Measurements from ENCODE around the gene BRWD1.

Gene BRWD1

GRCh38 chr21:39218082-39218409, 95.4 kb downstream of the BRWD1 start:
- H3K36me3 ChIP-seq (ENCODE audit: insufficient read depth, low read length) = peaks cover 26% of the 10 kb centered on the region
- no peak overlapping the region for H3K4me3 ChIP-seq (ENCODE audit: low read length)
- no peaks in the 10 kb centered on the region for H3K9me3 ChIP-seq (replicated peaks; ENCODE audit: low read length)

GRCh38 chr21:39217356-39218081, 95.9 kb downstream of the BRWD1 start:
- Histone ChIP-seq H3K4me3 (ENCODE audit: low read length) (no peak overlapping the region), H3K9ac (ENCODE audit: low read depth, low read length) (no peak overlapping the region), H3K4me2 (ENCODE audit: low read length) (no peak overlapping the region), H3K27me3 (ENCODE audit: control insufficient read depth, insufficient read depth, low read length) (no peaks in the 10 kb centered on the region), H3K36me3 (ENCODE audit: insufficient read depth, low read length) (peaks cover 30% of the 10 kb centered on the region), H3K9me3 (replicated peaks; ENCODE audit: low read length) (no peaks in the 10 kb centered on the region), H3K4me1 (ENCODE audit: control insufficient read depth, insufficient read depth, low read length) (no peaks in the 10 kb centered on the region)

More at GRCh38 chr21:39218082-39218409, 95.4 kb downstream of the BRWD1 start:
- no peaks in the 10 kb centered on the region for H3K27me3 ChIP-seq (ENCODE audit: control insufficient read depth, insufficient read depth, low read length)
- H3K4me1 ChIP-seq (ENCODE audit: control insufficient read depth, insufficient read depth, low read length) = no peaks in the 10 kb centered on the region
- H3K9ac ChIP-seq (ENCODE audit: low read depth, low read length) = no peak overlapping the region
- H3K4me2 ChIP-seq (ENCODE audit: low read length) = no peak overlapping the region

- no peak overlapping the region for H3K4me3 ChIP-seq (ENCODE audit: low read length)
- peaks cover 36% of the 10 kb centered on the region for H3K36me3 ChIP-seq (ENCODE audit: insufficient read depth, low read length)
- H3K4me1 ChIP-seq (ENCODE audit: control insufficient read depth, insufficient read depth, low read length) = no peaks in the 10 kb centered on the region
- no peak overlapping the region for H3K9ac ChIP-seq (ENCODE audit: low read depth, low read length)
- no peak overlapping the region for H3K4me2 ChIP-seq (ENCODE audit: low read length)
- H3K27me3 ChIP-seq (ENCODE audit: control insufficient read depth, insufficient read depth, low read length) = no peaks in the 10 kb centered on the region
- H3K9me3 ChIP-seq (replicated peaks; ENCODE audit: low read length) = no peaks in the 10 kb centered on the region
Measured at GRCh38 chr21:39216290-39216689, 97.1 kb downstream of the BRWD1 start.

GRCh38 chr21:39215078-39215477, 98.4 kb downstream of the BRWD1 start:
- peaks cover 40% of the 10 kb centered on the region for H3K36me3 ChIP-seq (ENCODE audit: insufficient read depth, low read length)
- no peaks in the 10 kb centered on the region for H3K4me1 ChIP-seq (ENCODE audit: control insufficient read depth, insufficient read depth, low read length)
- no peak overlapping the region for H3K9ac ChIP-seq (ENCODE audit: low read depth, low read length)
- no peak overlapping the region for H3K4me3 ChIP-seq (ENCODE audit: low read length)
- H3K9me3 ChIP-seq (replicated peaks; ENCODE audit: low read length) = no peaks in the 10 kb centered on the region
- no peaks in the 10 kb centered on the region for H3K27me3 ChIP-seq (ENCODE audit: control insufficient read depth, insufficient read depth, low read length)
- H3K4me2 ChIP-seq (ENCODE audit: low read length) = no peak overlapping the region

GRCh38 chr21:39209334-39209688, 104.1 kb downstream of the BRWD1 start:
- Histone ChIP-seq H3K9me3 (replicated peaks; ENCODE audit: low read length) (no peaks in the 10 kb centered on the region), H3K4me1 (ENCODE audit: control insufficient read depth, insufficient read depth, low read length) (no peaks in the 10 kb centered on the region), H3K27me3 (ENCODE audit: control insufficient read depth, insufficient read depth, low read length) (no peaks in the 10 kb centered on the region), H3K36me3 (ENCODE audit: insufficient read depth, low read length) (peaks cover 44% of the 10 kb centered on the region), H3K4me2 (ENCODE audit: low read length) (no peak overlapping the region), H3K4me3 (ENCODE audit: low read length) (no peak overlapping the region), H3K9ac (ENCODE audit: low read depth, low read length) (no peak overlapping the region)

GRCh38 chr21:39208624-39209333, 104.7 kb downstream of the BRWD1 start:
- no peak overlapping the region for H3K4me2 ChIP-seq (ENCODE audit: low read length)
- H3K4me1 ChIP-seq (ENCODE audit: control insufficient read depth, insufficient read depth, low read length) = no peaks in the 10 kb centered on the region
- H3K36me3 ChIP-seq (ENCODE audit: insufficient read depth, low read length) = peaks cover 44% of the 10 kb centered on the region
- no peak overlapping the region for H3K9ac ChIP-seq (ENCODE audit: low read depth, low read length)
- no peaks in the 10 kb centered on the region for H3K27me3 ChIP-seq (ENCODE audit: control insufficient read depth, insufficient read depth, low read length)
- H3K9me3 ChIP-seq (replicated peaks; ENCODE audit: low read length) = no peaks in the 10 kb centered on the region
- H3K4me3 ChIP-seq (ENCODE audit: low read length) = no peak overlapping the region

GRCh38 chr21:39204134-39204533, 109.3 kb downstream of the BRWD1 start:
- Histone ChIP-seq H3K4me3 (ENCODE audit: low read length) (no peak overlapping the region), H3K27me3 (ENCODE audit: control insufficient read depth, insufficient read depth, low read length) (no peaks in the 10 kb centered on the region), H3K36me3 (ENCODE audit: insufficient read depth, low read length) (peaks cover 53% of the 10 kb centered on the region), H3K9me3 (replicated peaks; ENCODE audit: low read length) (no peaks in the 10 kb centered on the region), H3K9ac (ENCODE audit: low read depth, low read length) (no peak overlapping the region), H3K4me2 (ENCODE audit: low read length) (no peak overlapping the region), H3K4me1 (ENCODE audit: control insufficient read depth, insufficient read depth, low read length) (no peaks in the 10 kb centered on the region)

- H3K36me3 ChIP-seq (ENCODE audit: insufficient read depth, low read length) = peaks cover 66% of the 10 kb centered on the region
- no peak overlapping the region for H3K4me2 ChIP-seq (ENCODE audit: low read length)
- H3K9me3 ChIP-seq (replicated peaks; ENCODE audit: low read length) = no peaks in the 10 kb centered on the region
- no peaks in the 10 kb centered on the region for H3K27me3 ChIP-seq (ENCODE audit: control insufficient read depth, insufficient read depth, low read length)
- H3K4me1 ChIP-seq (ENCODE audit: control insufficient read depth, insufficient read depth, low read length) = no peaks in the 10 kb centered on the region
- no peak overlapping the region for H3K9ac ChIP-seq (ENCODE audit: low read depth, low read length)
- H3K4me3 ChIP-seq (ENCODE audit: low read length) = no peak overlapping the region
Measured at GRCh38 chr21:39198800-39199199, 114.6 kb downstream of the BRWD1 start.

- no peak overlapping the region for H3K9ac ChIP-seq (ENCODE audit: low read depth, low read length)
- no peak overlapping the region for H3K4me3 ChIP-seq (ENCODE audit: low read length)
- no peaks in the 10 kb centered on the region for H3K4me1 ChIP-seq (ENCODE audit: control insufficient read depth, insufficient read depth, low read length)
- no peaks in the 10 kb centered on the region for H3K9me3 ChIP-seq (replicated peaks; ENCODE audit: low read length)
- H3K4me2 ChIP-seq (ENCODE audit: low read length) = no peak overlapping the region
- H3K27me3 ChIP-seq (ENCODE audit: control insufficient read depth, insufficient read depth, low read length) = no peaks in the 10 kb centered on the region
- peaks cover 61% of the 10 kb centered on the region for H3K36me3 ChIP-seq (ENCODE audit: insufficient read depth, low read length)
Measured at GRCh38 chr21:39197448-39198233, 115.8 kb downstream of the BRWD1 start.

- Histone ChIP-seq H3K4me2 (ENCODE audit: low read length) (no peak overlapping the region), H3K27me3 (ENCODE audit: control insufficient read depth, insufficient read depth, low read length) (no peaks in the 10 kb centered on the region), H3K4me1 (ENCODE audit: control insufficient read depth, insufficient read depth, low read length) (no peaks in the 10 kb centered on the region), H3K9ac (ENCODE audit: low read depth, low read length) (no peak overlapping the region), H3K36me3 (ENCODE audit: insufficient read depth, low read length) (peaks cover 53% of the 10 kb centered on the region), H3K4me3 (ENCODE audit: low read length) (no peak overlapping the region), H3K9me3 (replicated peaks; ENCODE audit: low read length) (no peaks in the 10 kb centered on the region)
Measured at GRCh38 chr21:39196838-39197237, 116.6 kb downstream of the BRWD1 start.

- Histone ChIP-seq H3K9me3 (replicated peaks; ENCODE audit: low read length) (no peaks in the 10 kb centered on the region), H3K36me3 (ENCODE audit: insufficient read depth, low read length) (peaks cover 48% of the 10 kb centered on the region), H3K4me1 (ENCODE audit: control insufficient read depth, insufficient read depth, low read length) (no peaks in the 10 kb centered on the region), H3K9ac (ENCODE audit: low read depth, low read length) (no peak overlapping the region), H3K4me2 (ENCODE audit: low read length) (no peak overlapping the region), H3K4me3 (ENCODE audit: low read length) (no peak overlapping the region), H3K27me3 (ENCODE audit: control insufficient read depth, insufficient read depth, low read length) (no peaks in the 10 kb centered on the region)
Measured at GRCh38 chr21:39196310-39196709, 117.1 kb downstream of the BRWD1 start.

Data from skeletal muscle satellite cell (primary cell).